ACC112 (cell line): ENCODE data around the gene JAKMIP1.

Source experiments
- H2AFZ ChIP-seq: fragments of 200-600 bp; sonication (generic); one replicate; pipeline ENCODE4 v1.6.0; 2017; ENCODE audit warnings: antibody characterized with exemption, low read length; ENCODE audit not compliant: unreplicated experiment
- H3K27ac ChIP-seq: fragments of 200-600 bp; sonication (generic); 2 replicates; pipeline ENCODE4 v1.5.1; 2014; ENCODE audit warnings: low read depth, mild to moderate bottlenecking, antibody characterized with exemption, low read length, moderate library complexity
- H3K27me3 ChIP-seq: fragments of 200-600 bp; sonication (generic); 2 replicates; pipeline ENCODE4 v1.6.1; 2014; ENCODE audit warnings: mild to moderate bottlenecking, antibody characterized with exemption, low read length, moderate library complexity, mixed read lengths; ENCODE audit not compliant: insufficient read depth
- H3K36me3 ChIP-seq: fragments of 200-600 bp; sonication (generic); 2 replicates; pipeline ENCODE4 v1.6.1; 2016; ENCODE audit warnings: mild to moderate bottlenecking, antibody characterized with exemption, low read length, moderate library complexity, mixed read lengths; ENCODE audit not compliant: insufficient read depth
- H3K4me1 ChIP-seq: fragments of 200-600 bp; sonication (generic); one replicate; pipeline ENCODE4 v1.6.1; 2016; ENCODE audit warnings: low read length, mixed read lengths; ENCODE audit not compliant: insufficient read depth, unreplicated experiment, control insufficient read depth
- H3K4me3 ChIP-seq: fragments of 200-600 bp; sonication (generic); 2 replicates; pipeline ENCODE4 v1.5.1; 2014; ENCODE audit warnings: mild to moderate bottlenecking, low read depth, low read length
- H3K79me2 ChIP-seq: fragments of 200-600 bp; sonication (generic); one replicate; pipeline ENCODE4 v1.6.0; 2016; ENCODE audit warnings: low read length; ENCODE audit not compliant: control insufficient read depth, unreplicated experiment, insufficient read depth

The JAKMIP1 gene

DNA sequence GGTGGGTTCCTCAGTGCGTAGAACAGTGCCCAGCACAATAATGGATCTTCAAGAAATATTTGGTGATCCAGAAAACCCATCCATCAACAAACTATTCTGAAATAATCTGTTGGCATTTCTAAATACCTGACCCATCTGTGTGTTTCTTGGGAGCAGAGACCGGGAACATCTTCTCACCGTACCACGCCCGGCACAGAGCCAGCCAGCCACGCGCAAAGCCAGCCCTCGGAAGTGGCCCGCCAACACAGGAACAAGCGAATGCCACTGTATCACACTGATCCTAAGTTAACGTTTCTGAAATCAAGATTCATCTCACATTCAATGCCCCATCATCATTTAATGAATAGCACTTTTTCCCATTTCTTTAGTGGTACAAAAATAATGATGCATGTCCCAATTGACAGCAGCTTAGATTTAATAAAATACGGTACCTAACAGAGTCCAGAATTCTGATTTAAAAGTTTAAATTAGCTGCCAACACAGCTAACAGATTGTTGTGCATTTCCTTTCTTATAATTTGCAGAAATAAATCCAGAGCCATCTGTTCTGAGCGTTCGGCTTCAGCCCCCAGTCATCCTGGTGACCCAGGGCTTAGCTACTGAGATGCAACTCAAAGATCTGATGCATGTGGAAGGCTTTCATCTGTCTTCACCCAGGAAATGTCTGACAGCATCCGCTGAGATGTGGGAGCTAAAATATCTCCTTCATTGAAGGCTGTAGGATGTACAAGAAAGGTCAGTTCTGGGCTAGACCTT lies 44.2 kb downstream of the JAKMIP1 start:
- Histone ChIP-seq H3K4me3 (no peak overlapping the region), H3K4me1 (no peaks in the 10 kb centered on the region), H3K27me3 (peaks cover 50% of the 10 kb centered on the region), H3K36me3 (no peaks in the 10 kb centered on the region), H3K27ac (no peak overlapping the region), H3K79me2 (no peaks in the 10 kb centered on the region), H2AFZ (no peak overlapping the region)

DNA sequence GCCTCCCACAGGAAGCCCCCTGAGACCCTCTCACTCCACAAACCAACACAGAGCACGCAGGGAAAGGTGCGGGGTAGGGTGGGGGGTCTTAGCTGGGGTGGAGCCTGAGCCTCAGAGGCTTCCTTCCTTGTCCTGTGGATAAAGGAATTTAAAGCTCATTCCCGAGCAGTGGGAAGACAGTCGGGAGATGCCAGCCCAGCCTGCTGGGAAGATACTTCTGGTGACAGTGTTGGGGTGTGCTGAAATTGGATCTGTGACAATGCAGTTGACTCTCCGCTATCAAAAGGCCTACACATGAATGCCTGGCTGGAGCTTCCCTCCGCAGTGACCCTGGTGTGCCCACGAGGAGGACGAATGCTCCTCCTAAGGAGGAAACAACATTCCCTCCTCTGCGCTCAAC lies 45.5 kb downstream of the JAKMIP1 start:
- Histone ChIP-seq H3K79me2 (no peaks in the 10 kb centered on the region), H2AFZ (no peak overlapping the region), H3K4me1 (no peaks in the 10 kb centered on the region), H3K27me3 (peaks cover 53% of the 10 kb centered on the region), H3K4me3 (no peak overlapping the region), H3K27ac (no peak overlapping the region), H3K36me3 (no peaks in the 10 kb centered on the region)

DNA sequence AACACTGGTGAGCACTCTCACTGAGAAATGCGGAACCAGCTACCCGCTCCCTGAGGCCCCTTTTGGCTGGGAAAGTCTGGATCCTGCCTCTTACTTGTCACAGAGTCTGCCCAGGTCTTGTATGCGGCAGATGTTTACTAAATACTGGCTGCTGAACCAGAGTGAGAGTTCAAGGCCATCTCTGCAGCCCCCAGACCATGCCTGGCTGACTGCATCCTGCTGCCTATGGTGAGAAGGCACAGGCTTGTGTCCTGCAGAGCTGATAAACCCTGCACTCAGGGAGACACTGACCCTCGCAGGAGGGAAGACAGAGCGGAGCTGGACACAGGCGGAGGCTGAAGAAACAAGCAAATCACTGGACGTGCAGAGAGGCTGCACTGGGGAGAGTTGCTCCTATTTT lies 46.5 kb downstream of the JAKMIP1 start:
- H3K79me2 ChIP-seq = no peaks in the 10 kb centered on the region
- H3K4me1 ChIP-seq = no peaks in the 10 kb centered on the region
- H3K4me3 ChIP-seq = no peak overlapping the region
- no peaks in the 10 kb centered on the region for H3K36me3 ChIP-seq
- no peak overlapping the region for H2AFZ ChIP-seq
- H3K27ac ChIP-seq = no peak overlapping the region
- peaks cover 49% of the 10 kb centered on the region for H3K27me3 ChIP-seq

DNA sequence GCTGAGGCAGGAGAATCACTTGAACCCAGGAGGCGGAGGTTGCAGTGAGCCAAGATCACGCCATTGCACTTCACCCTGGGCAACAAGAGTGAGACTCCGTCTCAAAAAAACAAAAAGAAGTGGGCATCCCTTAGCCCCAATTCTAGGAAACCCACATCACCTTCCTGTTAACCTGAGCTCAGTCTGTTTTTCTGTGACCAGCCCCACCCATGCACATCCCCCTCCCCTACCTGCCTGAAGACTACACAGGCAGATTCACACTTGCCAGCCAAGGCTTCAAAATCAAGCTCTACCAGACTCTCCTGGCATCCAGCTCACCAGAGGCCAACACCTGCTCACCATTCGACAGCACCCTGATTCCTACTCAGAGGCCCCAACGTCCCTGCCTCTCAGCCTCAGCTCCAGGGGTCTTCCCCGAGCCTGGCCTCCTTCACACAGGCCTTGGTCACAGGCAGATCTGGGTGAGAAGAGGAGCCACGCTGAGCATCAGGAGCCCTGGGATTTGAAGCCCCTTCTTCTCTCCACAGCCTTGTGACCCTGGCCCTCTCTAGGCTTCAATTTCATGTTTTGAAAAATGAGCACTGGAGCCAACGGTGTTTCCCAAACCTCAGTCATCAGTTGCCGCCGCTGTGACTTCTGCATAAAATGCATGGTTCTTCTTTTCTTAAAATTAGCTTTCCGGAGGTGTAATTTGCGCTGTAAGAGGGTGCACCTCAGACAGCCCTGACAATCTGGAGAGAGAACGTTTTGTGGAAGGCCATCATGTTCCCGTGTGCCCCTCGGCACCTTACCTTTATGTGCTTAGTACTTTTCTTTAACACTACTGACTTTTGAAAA lies 47.3 kb downstream of the JAKMIP1 start:
- H3K36me3 ChIP-seq = no peaks in the 10 kb centered on the region

DNA sequence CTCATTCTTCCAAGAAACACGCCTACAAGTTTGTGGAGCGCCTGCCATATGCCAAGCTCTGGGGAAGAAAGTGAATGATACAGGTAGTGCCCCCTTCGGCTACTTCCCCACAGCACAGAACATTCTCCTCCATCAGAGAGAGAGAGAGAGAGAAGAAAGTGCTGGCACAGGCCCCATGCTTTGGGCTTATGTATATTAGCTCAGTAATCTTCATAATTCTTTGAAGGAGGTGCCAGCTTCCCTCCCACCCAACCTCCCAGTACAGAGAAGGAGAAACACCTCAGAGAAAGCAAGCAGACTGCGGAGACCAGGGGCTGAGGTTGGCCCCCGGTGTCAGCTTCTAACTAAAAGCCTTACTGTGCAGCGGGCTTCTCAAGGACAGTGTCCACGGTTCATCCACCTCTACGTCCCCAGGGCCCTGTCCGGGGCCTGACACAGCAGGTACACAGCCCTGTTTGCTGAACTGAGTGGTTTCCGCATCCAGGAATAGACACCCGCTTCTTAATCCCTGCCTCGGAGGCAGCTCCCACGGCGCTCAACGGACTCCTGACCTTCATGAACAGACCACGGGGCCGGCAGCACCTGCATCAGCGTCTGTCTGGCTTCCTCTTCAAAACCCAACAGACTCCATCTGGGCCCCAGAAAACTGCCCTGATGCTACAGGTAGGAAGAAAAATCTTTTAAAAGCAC lies 50.2 kb downstream of the JAKMIP1 start:
- Histone ChIP-seq H3K4me3 (no peak overlapping the region), H3K36me3 (no peaks in the 10 kb centered on the region), H3K79me2 (no peaks in the 10 kb centered on the region), H3K27ac (no peak overlapping the region), H3K27me3 (peaks cover 34% of the 10 kb centered on the region), H2AFZ (no peak overlapping the region), H3K4me1 (no peaks in the 10 kb centered on the region)

More for the DNA sequence above, 47.3 kb downstream of the JAKMIP1 start:
- Histone ChIP-seq H3K27me3 (peaks cover 49% of the 10 kb centered on the region), H2AFZ (no peak overlapping the region), H3K27ac (no peak overlapping the region), H3K4me3 (no peak overlapping the region), H3K4me1 (no peaks in the 10 kb centered on the region), H3K79me2 (no peaks in the 10 kb centered on the region)

DNA sequence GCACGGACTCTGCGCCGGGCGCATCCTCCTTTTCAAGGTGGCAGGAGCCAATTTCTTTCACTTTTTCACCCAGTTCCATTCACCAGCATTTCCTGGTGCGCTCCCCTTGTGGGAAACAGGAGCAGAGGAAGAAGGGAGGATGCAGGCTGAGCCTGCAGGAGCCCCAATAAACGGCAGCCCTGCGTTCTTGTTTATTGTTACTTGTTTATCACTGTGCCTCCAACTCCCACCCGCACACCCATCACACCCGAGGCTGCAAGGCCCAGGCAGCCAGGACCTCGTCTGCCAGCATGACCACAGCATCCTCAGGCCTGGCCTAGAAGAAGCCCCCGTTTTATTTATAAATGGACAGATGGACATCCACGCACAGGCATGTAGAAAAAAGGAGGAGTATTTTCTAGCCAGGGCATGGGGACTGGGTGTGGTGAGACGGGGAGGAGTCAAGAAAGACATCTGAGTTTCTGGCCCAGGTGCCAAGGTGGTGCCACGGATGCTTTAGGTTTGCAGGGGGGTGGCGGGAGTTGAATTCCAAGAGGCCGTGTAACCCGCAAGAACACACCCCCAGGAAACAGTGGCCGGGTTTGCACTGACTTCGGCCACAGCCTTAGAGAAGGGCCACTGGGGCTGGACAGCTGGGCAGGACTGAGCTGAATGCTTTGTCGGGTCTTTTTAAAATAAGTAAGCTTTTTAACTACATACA lies 51.7 kb downstream of the JAKMIP1 start:
- H3K4me1 ChIP-seq = no peaks in the 10 kb centered on the region
- no peak overlapping the region for H3K4me3 ChIP-seq
- no peaks in the 10 kb centered on the region for H3K79me2 ChIP-seq
- H2AFZ ChIP-seq = no peak overlapping the region
- H3K27me3 ChIP-seq = peaks cover 21% of the 10 kb centered on the region
- no peak overlapping the region for H3K27ac ChIP-seq
- no peaks in the 10 kb centered on the region for H3K36me3 ChIP-seq

DNA sequence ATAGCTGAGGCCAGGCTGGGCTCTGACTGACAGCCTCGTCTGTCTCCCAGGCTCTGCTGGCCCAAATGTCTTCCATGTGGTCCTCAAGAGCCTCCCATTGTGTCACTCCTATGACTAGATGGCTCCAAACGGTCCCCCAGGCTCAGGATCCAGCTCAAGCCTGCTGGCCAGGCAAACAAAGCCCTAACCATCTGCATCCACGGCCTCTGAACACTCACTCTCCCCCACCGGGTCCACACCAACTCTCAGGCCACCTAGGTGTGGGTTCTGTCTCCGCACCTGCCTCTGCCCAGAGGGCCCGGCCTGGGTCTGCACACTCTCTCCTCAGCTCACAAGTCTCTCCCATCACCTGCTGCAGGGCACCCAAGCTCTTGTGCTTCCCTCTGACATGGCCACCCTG lies 52.9 kb downstream of the JAKMIP1 start:
- no peaks in the 10 kb centered on the region for H3K36me3 ChIP-seq
- H3K79me2 ChIP-seq = no peaks in the 10 kb centered on the region
- H3K4me3 ChIP-seq = no peak overlapping the region
- no peak overlapping the region for H3K27ac ChIP-seq
- peaks cover 14% of the 10 kb centered on the region for H3K27me3 ChIP-seq
- H3K4me1 ChIP-seq = no peaks in the 10 kb centered on the region
- no peak overlapping the region for H2AFZ ChIP-seq

DNA sequence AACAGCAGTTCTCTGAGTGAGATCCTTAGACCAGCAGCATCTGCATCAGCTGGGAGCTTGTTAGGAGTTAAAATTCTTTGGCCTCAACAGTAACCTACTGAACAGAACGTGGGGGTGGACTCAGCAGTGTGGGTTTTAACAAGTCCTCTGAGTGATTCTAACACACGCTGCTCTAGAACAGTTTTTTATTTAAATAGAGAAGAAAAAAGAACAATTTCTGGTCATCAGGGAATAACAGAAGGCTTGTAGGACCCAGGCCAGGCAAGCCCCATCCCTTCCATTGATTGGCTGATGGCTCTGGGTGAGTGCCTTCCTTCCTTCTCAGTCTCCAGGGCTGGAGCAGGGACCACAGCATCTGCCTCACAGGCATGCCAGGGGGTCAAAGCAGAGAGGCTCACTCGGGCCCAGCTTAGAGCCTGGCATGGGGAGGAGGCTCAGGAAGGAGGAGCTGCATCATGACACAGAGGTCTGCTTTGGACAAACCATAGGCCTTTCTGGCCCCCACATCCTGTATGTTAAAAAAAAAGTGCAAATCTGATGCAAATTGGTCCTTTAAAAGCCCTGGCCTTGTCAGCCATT lies 56.7 kb downstream of the JAKMIP1 start:
- Histone ChIP-seq H3K27ac (no peak overlapping the region), H3K4me1 (no peaks in the 10 kb centered on the region), H3K36me3 (no peaks in the 10 kb centered on the region), H3K27me3 (no peaks in the 10 kb centered on the region), H2AFZ (no peak overlapping the region), H3K4me3 (no peak overlapping the region), H3K79me2 (no peaks in the 10 kb centered on the region)

DNA sequence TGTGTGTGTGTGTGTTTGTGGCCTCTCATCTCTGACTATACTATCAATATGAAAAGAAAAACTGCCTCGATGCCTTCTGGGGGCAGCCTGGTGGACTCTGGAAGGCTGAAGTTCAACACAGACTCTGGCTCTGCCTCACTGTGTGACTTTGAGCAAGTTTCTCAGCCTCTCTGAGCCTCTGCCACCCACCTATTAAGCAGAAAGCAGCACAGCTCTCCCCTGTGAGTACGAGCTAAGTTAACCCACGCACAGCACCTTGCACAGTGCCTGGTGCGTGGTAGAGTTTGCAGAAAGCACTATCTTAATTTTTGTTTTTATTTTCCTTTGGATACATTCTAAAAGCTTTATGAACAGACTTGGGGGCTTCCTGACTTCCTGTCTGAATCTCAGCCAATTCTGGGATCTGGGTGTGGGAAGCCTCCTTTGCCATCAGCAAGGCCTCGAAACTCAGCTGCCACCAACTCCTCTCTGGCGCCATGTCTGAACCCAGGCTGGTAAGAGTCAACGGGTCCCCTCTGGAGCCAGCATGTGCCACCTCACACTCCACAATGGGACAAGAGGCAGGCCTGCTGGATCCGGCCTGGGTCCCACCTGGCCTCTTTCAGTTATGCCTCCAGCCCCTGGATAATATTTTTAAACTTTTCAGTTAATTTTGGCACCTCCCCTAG lies 57.3 kb downstream of the JAKMIP1 start:
- H3K27ac ChIP-seq = no peak overlapping the region
- no peak overlapping the region for H2AFZ ChIP-seq
- H3K4me3 ChIP-seq = no peak overlapping the region
- no peaks in the 10 kb centered on the region for H3K79me2 ChIP-seq
- H3K4me1 ChIP-seq = no peaks in the 10 kb centered on the region
- H3K36me3 ChIP-seq = no peaks in the 10 kb centered on the region
- H3K27me3 ChIP-seq = no peaks in the 10 kb centered on the region

DNA sequence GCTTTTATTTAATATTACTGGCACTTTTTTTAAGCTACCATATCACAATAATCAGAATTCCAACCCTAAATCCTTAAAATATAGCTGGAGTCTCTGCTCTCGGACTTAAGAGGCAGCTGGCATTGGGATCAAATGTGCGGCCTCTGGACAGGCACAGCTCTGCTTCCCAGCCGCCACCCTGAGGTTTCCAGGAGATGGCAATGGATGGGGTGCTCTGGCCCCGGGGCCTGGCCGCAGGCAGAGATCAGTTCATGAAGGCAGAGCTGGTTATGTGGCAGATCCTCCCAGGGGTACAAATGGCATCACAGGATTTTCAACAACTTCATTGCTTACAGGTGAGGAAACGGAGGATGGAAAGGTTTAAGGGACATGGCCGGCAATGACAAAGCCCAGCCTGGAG lies 57.8 kb downstream of the JAKMIP1 start:
- Histone ChIP-seq H3K27me3 (no peaks in the 10 kb centered on the region), H3K4me3 (no peak overlapping the region), H3K4me1 (no peaks in the 10 kb centered on the region), H2AFZ (no peak overlapping the region), H3K36me3 (no peaks in the 10 kb centered on the region), H3K79me2 (no peaks in the 10 kb centered on the region), H3K27ac (no peak overlapping the region)
